ENCODE data around the gene EIF5AL1.
"Not testable (repeated sequence)": the region's sequence is repeated elsewhere in the genome, so short reads cannot be mapped to it uniquely, and the experiment has no call there.

DNA sequence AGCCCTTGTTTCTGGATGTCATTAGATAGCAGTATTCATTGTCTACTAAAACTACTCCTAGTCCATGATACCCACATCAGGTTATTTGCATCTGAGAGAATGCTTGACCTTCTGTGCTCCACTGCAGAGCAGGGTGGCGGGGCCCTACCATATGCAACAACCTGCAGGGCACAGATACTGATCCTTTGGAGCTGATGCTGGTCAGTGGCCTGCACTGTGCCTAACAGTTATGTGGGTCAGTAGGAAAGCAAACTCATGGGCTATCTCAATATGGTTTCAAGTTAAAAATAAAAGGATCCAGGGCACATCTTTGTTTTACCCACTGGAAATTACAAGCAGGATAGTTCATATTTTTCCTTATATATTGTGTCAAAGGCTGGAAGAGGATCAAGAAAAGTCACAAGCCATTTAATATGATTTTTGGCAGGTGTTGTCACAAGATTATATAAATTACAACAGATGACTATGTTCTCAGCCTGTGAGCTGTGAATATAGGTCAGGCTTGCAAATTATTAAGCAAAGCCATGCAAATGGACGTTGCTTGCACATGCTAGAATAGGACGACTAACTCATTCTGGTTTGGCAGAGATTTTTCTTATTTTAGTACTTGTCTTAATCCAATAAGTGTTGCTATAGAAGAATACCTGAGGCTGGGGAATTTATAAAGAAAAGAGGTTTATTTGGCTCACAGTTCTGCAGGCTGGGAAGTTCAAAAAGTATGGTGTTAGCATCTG is 32.8 kb downstream of the EIF5AL1 start:
- not testable (repeated sequence) for TF ChIP-seq EZH2phosphoT487 (IDR thresholded peaks at IDR 0.05; ENCODE audit: insufficient read depth, low read depth); EZH2 (IDR thresholded peaks at IDR 0.05; ENCODE audit: insufficient read depth, poor library complexity, severe bottlenecking)
